ENCODE results near the gene BNC2.

The BNC2 gene

GRCh38 chr9:16417161-16417560 is 453.3 kb downstream of the BNC2 start:
- Histone ChIP-seq H3K27ac (ENCODE audit: low read depth, low read length) (no peak overlapping the region), H3K4me1 (ENCODE audit: control insufficient read depth, insufficient read depth, low read length) (peaks cover 26% of the 10 kb centered on the region), H3K27me3 (ENCODE audit: control insufficient read depth, insufficient read depth, low read length) (no peaks in the 10 kb centered on the region), H3K9me3 (ENCODE audit: control insufficient read depth, insufficient read depth, low read depth, low read length) (no peaks in the 10 kb centered on the region), H3K4me3 (ENCODE audit: low read depth, low read length) (no peak overlapping the region), H3K36me3 (ENCODE audit: control insufficient read depth, insufficient read depth, low read length) (no peaks in the 10 kb centered on the region; the same call in 1 of the 2 replicates), H3K9ac (ENCODE audit: low read length) (no peak overlapping the region)

GRCh38 chr9:16414451-16414850 is 456.0 kb downstream of the BNC2 start:
- peaks cover 13% of the 10 kb centered on the region for H3K4me1 ChIP-seq (ENCODE audit: control insufficient read depth, insufficient read depth, low read length)
- no peaks in the 10 kb centered on the region for H3K9me3 ChIP-seq (ENCODE audit: control insufficient read depth, insufficient read depth, low read depth, low read length)
- no peaks in the 10 kb centered on the region for H3K27me3 ChIP-seq (ENCODE audit: control insufficient read depth, insufficient read depth, low read length)
- no peak overlapping the region for H3K27ac ChIP-seq (ENCODE audit: low read depth, low read length)
- H3K4me3 ChIP-seq (ENCODE audit: low read depth, low read length), result no peak overlapping the region
- no peak overlapping the region for H3K9ac ChIP-seq (ENCODE audit: low read length)
- no peaks in the 10 kb centered on the region; the same call in 1 of the 2 replicates for H3K36me3 ChIP-seq (ENCODE audit: control insufficient read depth, insufficient read depth, low read length)

- H3K4me1 ChIP-seq (ENCODE audit: control insufficient read depth, insufficient read depth, low read length), result peaks cover 13% of the 10 kb centered on the region
- H3K27ac ChIP-seq (ENCODE audit: low read depth, low read length), result no peak overlapping the region
Measured at GRCh38 chr9:16413509-16414016, 456.9 kb downstream of the BNC2 start.

GRCh38 chr9:16412740-16413139 is 457.7 kb downstream of the BNC2 start:
- no peaks in the 10 kb centered on the region for H3K9me3 ChIP-seq (ENCODE audit: control insufficient read depth, insufficient read depth, low read depth, low read length)
- no peak overlapping the region for H3K4me3 ChIP-seq (ENCODE audit: low read depth, low read length)
- H3K27ac ChIP-seq (ENCODE audit: low read depth, low read length), result no peak overlapping the region
- peaks cover 13% of the 10 kb centered on the region for H3K4me1 ChIP-seq (ENCODE audit: control insufficient read depth, insufficient read depth, low read length)
- H3K27me3 ChIP-seq (ENCODE audit: control insufficient read depth, insufficient read depth, low read length), result no peaks in the 10 kb centered on the region
- no peak overlapping the region for H3K9ac ChIP-seq (ENCODE audit: low read length)
- no peaks in the 10 kb centered on the region for H3K36me3 ChIP-seq (ENCODE audit: control insufficient read depth, insufficient read depth, low read length)

More at GRCh38 chr9:16413509-16414016, 456.9 kb downstream of the BNC2 start:
- Histone ChIP-seq H3K9ac (ENCODE audit: low read length) (no peak overlapping the region), H3K9me3 (ENCODE audit: control insufficient read depth, insufficient read depth, low read depth, low read length) (no peaks in the 10 kb centered on the region), H3K36me3 (ENCODE audit: control insufficient read depth, insufficient read depth, low read length) (no peaks in the 10 kb centered on the region), H3K27me3 (ENCODE audit: control insufficient read depth, insufficient read depth, low read length) (no peaks in the 10 kb centered on the region), H3K4me3 (ENCODE audit: low read depth, low read length) (no peak overlapping the region)

GRCh38 chr9:16411311-16411710 is 459.2 kb downstream of the BNC2 start:
- Histone ChIP-seq H3K9ac (ENCODE audit: low read length) (no peak overlapping the region), H3K27ac (ENCODE audit: low read depth, low read length) (no peak overlapping the region), H3K4me1 (ENCODE audit: control insufficient read depth, insufficient read depth, low read length) (peaks cover 6% of the 10 kb centered on the region; the same call in 1 of the 2 replicates), H3K9me3 (ENCODE audit: control insufficient read depth, insufficient read depth, low read depth, low read length) (no peaks in the 10 kb centered on the region), H3K4me3 (ENCODE audit: low read depth, low read length) (no peak overlapping the region), H3K36me3 (ENCODE audit: control insufficient read depth, insufficient read depth, low read length) (no peaks in the 10 kb centered on the region), H3K27me3 (ENCODE audit: control insufficient read depth, insufficient read depth, low read length) (no peaks in the 10 kb centered on the region)

GRCh38 chr9:16410601-16411280 is 459.7 kb downstream of the BNC2 start:
- Histone ChIP-seq H3K4me1 (ENCODE audit: control insufficient read depth, insufficient read depth, low read length) (peaks cover 6% of the 10 kb centered on the region; the same call in 1 of the 2 replicates), H3K4me3 (ENCODE audit: low read depth, low read length) (no peak overlapping the region), H3K9me3 (ENCODE audit: control insufficient read depth, insufficient read depth, low read depth, low read length) (no peaks in the 10 kb centered on the region), H3K36me3 (ENCODE audit: control insufficient read depth, insufficient read depth, low read length) (no peaks in the 10 kb centered on the region), H3K9ac (ENCODE audit: low read length) (no peak overlapping the region), H3K27ac (ENCODE audit: low read depth, low read length) (no peak overlapping the region), H3K27me3 (ENCODE audit: control insufficient read depth, insufficient read depth, low read length) (no peaks in the 10 kb centered on the region)

- Histone ChIP-seq H3K4me1 (ENCODE audit: control insufficient read depth, insufficient read depth, low read length) (no peaks in the 10 kb centered on the region), H3K27me3 (ENCODE audit: control insufficient read depth, insufficient read depth, low read length) (no peaks in the 10 kb centered on the region), H3K36me3 (ENCODE audit: control insufficient read depth, insufficient read depth, low read length) (no peaks in the 10 kb centered on the region), H3K27ac (ENCODE audit: low read depth, low read length) (no peak overlapping the region), H3K9me3 (ENCODE audit: control insufficient read depth, insufficient read depth, low read depth, low read length) (no peaks in the 10 kb centered on the region), H3K4me3 (ENCODE audit: low read depth, low read length) (no peak overlapping the region), H3K9ac (ENCODE audit: low read length) (no peak overlapping the region)
Measured at GRCh38 chr9:16407617-16408016, 462.9 kb downstream of the BNC2 start.

- H3K9ac ChIP-seq (ENCODE audit: low read length), result no peak overlapping the region
- no peaks in the 10 kb centered on the region for H3K27me3 ChIP-seq (ENCODE audit: control insufficient read depth, insufficient read depth, low read length)
- H3K36me3 ChIP-seq (ENCODE audit: control insufficient read depth, insufficient read depth, low read length), result no peaks in the 10 kb centered on the region
- no peaks in the 10 kb centered on the region for H3K9me3 ChIP-seq (ENCODE audit: control insufficient read depth, insufficient read depth, low read depth, low read length)
- no peak overlapping the region for H3K27ac ChIP-seq (ENCODE audit: low read depth, low read length)
- no peak overlapping the region for H3K4me3 ChIP-seq (ENCODE audit: low read depth, low read length)
- H3K4me1 ChIP-seq (ENCODE audit: control insufficient read depth, insufficient read depth, low read length), result no peaks in the 10 kb centered on the region
Measured at GRCh38 chr9:16406526-16407225, 463.8 kb downstream of the BNC2 start.

GRCh38 chr9:16405421-16405820 is 465.0 kb downstream of the BNC2 start:
- no peaks in the 10 kb centered on the region for H3K9me3 ChIP-seq (ENCODE audit: control insufficient read depth, insufficient read depth, low read depth, low read length)
- no peaks in the 10 kb centered on the region for H3K36me3 ChIP-seq (ENCODE audit: control insufficient read depth, insufficient read depth, low read length)
- no peaks in the 10 kb centered on the region for H3K4me1 ChIP-seq (ENCODE audit: control insufficient read depth, insufficient read depth, low read length)
- no peak overlapping the region for H3K9ac ChIP-seq (ENCODE audit: low read length)
- H3K4me3 ChIP-seq (ENCODE audit: low read depth, low read length), result no peak overlapping the region
- H3K27me3 ChIP-seq (ENCODE audit: control insufficient read depth, insufficient read depth, low read length), result no peaks in the 10 kb centered on the region
- H3K27ac ChIP-seq (ENCODE audit: low read depth, low read length), result no peak overlapping the region

- H3K36me3 ChIP-seq (ENCODE audit: control insufficient read depth, insufficient read depth, low read length), result no peaks in the 10 kb centered on the region
- H3K27ac ChIP-seq (ENCODE audit: low read depth, low read length), result no peak overlapping the region
- H3K4me1 ChIP-seq (ENCODE audit: control insufficient read depth, insufficient read depth, low read length), result no peaks in the 10 kb centered on the region
- no peak overlapping the region for H3K4me3 ChIP-seq (ENCODE audit: low read depth, low read length)
- H3K9ac ChIP-seq (ENCODE audit: low read length), result no peak overlapping the region
- peaks cover 4% of the 10 kb centered on the region; the same call in 1 of the 2 replicates for H3K9me3 ChIP-seq (ENCODE audit: control insufficient read depth, insufficient read depth, low read depth, low read length)
- H3K27me3 ChIP-seq (ENCODE audit: control insufficient read depth, insufficient read depth, low read length), result no peaks in the 10 kb centered on the region
Measured at GRCh38 chr9:16401701-16402100, 468.8 kb downstream of the BNC2 start.

GRCh38 chr9:16398691-16399090 is 471.8 kb downstream of the BNC2 start:
- H3K36me3 ChIP-seq (ENCODE audit: control insufficient read depth, insufficient read depth, low read length), result no peaks in the 10 kb centered on the region
- no peaks in the 10 kb centered on the region for H3K27me3 ChIP-seq (ENCODE audit: control insufficient read depth, insufficient read depth, low read length)
- no peaks in the 10 kb centered on the region for H3K4me1 ChIP-seq (ENCODE audit: control insufficient read depth, insufficient read depth, low read length)
- no peak overlapping the region for H3K27ac ChIP-seq (ENCODE audit: low read depth, low read length)
- no peak overlapping the region for H3K9ac ChIP-seq (ENCODE audit: low read length)
- peaks cover 7% of the 10 kb centered on the region; the same call in 1 of the 2 replicates for H3K9me3 ChIP-seq (ENCODE audit: control insufficient read depth, insufficient read depth, low read depth, low read length)
- H3K4me3 ChIP-seq (ENCODE audit: low read depth, low read length), result no peak overlapping the region
